CD4-positive, alpha-beta memory T cell (primary cell): ENCODE data around the gene CCNQ. TPM values are rescaled to one million over a fixed set of nuclear protein-coding genes. Genes with fewer than 3 reads are reported as not detected.
A peak's percentile ranks its signal among the peaks of the same experiment; 100 is the strongest.

Experiments
- CTCF ChIA-PET: fragments of 350-600 bp; sonication (Branson Sonifier 250); formaldehyde crosslinking; loops from one replicate; lab custom pipeline; 2021; ENCODE audit warnings: inconsistent platforms; ENCODE audit not compliant: partially characterized antibody; lab: Charles Lee
- POLR2A ChIA-PET: fragments of 350-600 bp; sonication (Branson Sonifier 250); formaldehyde crosslinking; loops from one replicate; lab custom pipeline; 2021; ENCODE audit not compliant: partially characterized antibody; lab: Charles Lee
- DNase-seq, 5 donors: peaks; one replicate each; pipeline versions ENCODE4 v3.0.0 to v3.0.0-alpha.2; 2020 to 2022; ENCODE audit warnings: mixed read lengths in 1 of 5
- H3K27ac ChIP-seq: one replicate; pipeline ENCODE4 v1.7.0; 2013; ENCODE audit warnings: low read depth, low read length
- H3K27me3 ChIP-seq: 2 replicates; pipeline ENCODE4 v1.7.0; 2013; ENCODE audit warnings: mild to moderate bottlenecking, low read length, moderate library complexity; ENCODE audit not compliant: insufficient read depth
- H3K36me3 ChIP-seq: 2 replicates; pipeline ENCODE4 v1.7.0; 2013; ENCODE audit warnings: mild to moderate bottlenecking, low read length, moderate library complexity; ENCODE audit not compliant: insufficient read depth
- H3K4me1 ChIP-seq: 2 replicates; pipeline ENCODE4 v1.7.0; 2013; ENCODE audit warnings: mild to moderate bottlenecking, low read length, moderate library complexity; ENCODE audit not compliant: insufficient read depth
- H3K4me3 ChIP-seq, 2 donors: one replicate each; pipeline ENCODE4 v1.7.0; 2013; ENCODE audit warnings: low read length in 2 of 2, mild to moderate bottlenecking in 1 of 2
- H3K9me3 ChIP-seq, 2 donors: one replicate each; pipeline ENCODE4 v1.7.0; 2013; ENCODE audit warnings: low read length in 2 of 2, control low read depth in 1 of 2; ENCODE audit not compliant: control insufficient read depth in 1 of 2
- H3K27ac Mint-ChIP-seq, 7 donors: one replicate each; pipeline ENCODE4 v1.8.0; 2020 to 2021; ENCODE audit warnings: mixed read lengths in 7 of 7, mild to moderate bottlenecking in 6 of 7, inconsistent platforms in 3 of 7, moderate library complexity in 3 of 7
- H3K27me3 Mint-ChIP-seq, 2 donors: one replicate each; pipeline ENCODE4 v1.8.0; 2020 to 2021; ENCODE audit warnings: mixed read lengths in 2 of 2
- H3K36me3 Mint-ChIP-seq, 2 donors: one replicate each; pipeline ENCODE4 v1.8.0; 2020 to 2021; ENCODE audit warnings: mixed read lengths in 2 of 2, inconsistent platforms in 1 of 2, mild to moderate bottlenecking in 1 of 2
- H3K4me1 Mint-ChIP-seq, 4 donors: one replicate each; pipeline ENCODE4 v1.8.0; 2020 to 2021; ENCODE audit warnings: mixed read lengths in 4 of 4, mild to moderate bottlenecking in 1 of 4
- H3K4me3 Mint-ChIP-seq, 8 donors: one replicate each; pipeline ENCODE4 v1.8.0; 2020 to 2021; ENCODE audit warnings: mixed read lengths in 8 of 8, mild to moderate bottlenecking in 7 of 8, moderate library complexity in 6 of 8, inconsistent platforms in 3 of 8
- H3K9me3 Mint-ChIP-seq, 8 donors: one replicate each; pipeline ENCODE4 v1.8.0; 2020 to 2021; ENCODE audit warnings: mixed read lengths in 8 of 8, mild to moderate bottlenecking in 5 of 8, inconsistent platforms in 3 of 8, moderate library complexity in 1 of 8
- intact Hi-C: fragments of 100-400 bp; cut with micrococcal nuclease; formaldehyde crosslinking; loops from one replicate; pipeline ENCODE4 v1.15.1; 2023
- polyA plus RNA-seq, 2 donors: library from polyadenylated mRNA; unstranded; fragments of 300-500 nt; fragmentation: Illumina TruSeq; gene quantifications; one replicate each; pipeline ENCODE4 v1.2.3, GENCODE V29; 2021
- total RNA-seq, 2 experiments: library from RNA; stranded (reverse); gene quantifications; one replicate each; pipeline ENCODE4 v1.2.3, GENCODE V29; 2021

The CCNQ gene
- total and polyA plus RNA-seq, 4 experiments from 2014 or later = 26.1 to 53.6 (median 38.8) TPM

DNA sequence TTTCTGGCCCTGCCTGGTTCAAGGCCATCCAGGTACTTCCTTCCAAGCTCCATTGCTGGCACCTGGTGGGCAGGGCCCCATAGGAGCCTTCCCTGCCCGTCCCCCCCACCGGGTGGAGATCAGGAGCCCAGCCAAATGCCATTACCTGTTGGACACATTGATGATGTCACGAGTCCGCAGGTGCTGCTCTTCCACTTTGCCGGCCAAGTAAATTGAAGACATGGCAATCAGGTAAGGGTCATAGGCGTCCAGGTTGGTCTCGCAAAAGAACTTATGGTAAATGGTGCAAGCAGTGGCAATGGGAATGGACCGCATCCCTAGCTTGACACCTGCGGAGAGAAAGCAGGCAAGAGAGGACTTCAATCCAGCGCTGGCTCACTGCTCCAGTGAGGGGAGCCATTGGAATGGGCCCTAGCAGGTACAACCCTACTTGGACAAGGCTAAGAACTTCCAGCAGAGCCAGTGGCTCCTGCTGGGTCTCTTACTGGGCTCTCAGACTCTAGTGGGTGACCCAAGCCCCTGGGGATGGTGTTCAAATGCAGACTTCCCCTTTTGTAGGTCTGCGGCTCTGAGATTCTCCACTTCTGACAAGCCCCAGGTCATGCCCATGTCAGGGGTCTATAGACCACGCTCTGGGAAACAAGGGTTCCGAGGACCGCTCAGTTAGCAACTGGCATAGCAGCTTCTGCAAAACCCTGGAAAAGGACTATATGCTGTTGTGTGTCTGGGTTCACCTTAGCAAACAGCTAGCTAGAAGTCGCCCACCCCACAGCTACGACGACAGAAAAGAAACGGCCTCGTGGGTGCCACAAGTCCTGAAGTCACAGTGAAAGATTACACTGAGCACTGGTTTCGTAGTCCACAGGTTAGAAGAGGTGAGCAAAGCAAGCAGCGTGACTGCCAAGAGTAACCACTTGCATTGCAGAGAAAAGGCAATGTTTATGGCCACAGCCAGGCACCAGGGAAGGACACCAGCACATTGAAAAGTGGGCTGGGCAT is 2.8 kb downstream of the CCNQ start:
- POLR2A ChIA-PET = interaction anchor here (1.5 kb wide), 1 partner anchor 13 kb away, joined by 3 read pairs; no protein-coding TSS in a partner anchor
- H3K27ac Mint-ChIP-seq = peak overlapping the region in 2 of 7 donors; percentile 18 to 29

DNA sequence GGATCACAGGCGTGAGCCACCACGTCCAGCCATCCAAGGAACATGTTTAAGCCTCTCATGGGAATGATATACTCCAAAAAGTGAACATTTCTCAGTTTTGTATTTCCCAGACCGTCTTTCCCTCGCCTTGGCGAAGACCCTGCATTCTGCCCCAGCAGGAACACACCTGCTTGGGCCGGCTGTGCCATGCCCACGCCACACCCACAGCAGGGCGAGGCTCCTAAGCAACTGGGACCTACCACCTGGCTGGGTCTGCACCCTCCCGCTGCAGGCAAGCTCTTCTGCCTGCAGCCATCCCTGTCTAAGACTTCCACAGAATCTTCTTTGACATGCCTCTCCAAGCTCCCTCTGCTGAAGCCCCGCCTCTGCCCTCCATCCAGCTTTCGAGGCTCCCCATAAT is 3.6 kb downstream of the CCNQ start:
- DNase-seq = no peak
- intact Hi-C loops = no loop called here
- Histone ChIP-seq H3K27ac (no peak overlapping the region), H3K4me1 (peaks cover 30% of the 10 kb centered on the region), H3K4me3 (no peak overlapping the region), H3K27me3 (no peaks in the 10 kb centered on the region), H3K9me3 (no peaks in the 10 kb centered on the region), H3K36me3 (peaks cover 26% of the 10 kb centered on the region)
- Mint-ChIP-seq H3K36me3 (peaks cover 12 to 41% of the 10 kb centered on the region in 2 donors), H3K4me3 (peak overlapping the region in 1 of 8 donors; percentile 39), H3K27me3 (no peaks in the 10 kb centered on the region), H3K9me3 (no peaks in the 10 kb centered on the region), H3K27ac (peak overlapping the region in 1 of 7 donors; percentile 37), H3K4me1 (peaks cover 16 to 40% (median 24%) of the 10 kb centered on the region in 4 donors)
- POLR2A ChIA-PET = interaction anchor here (1.5 kb wide), 1 partner anchor 12 kb away, joined by 3 read pairs; no protein-coding TSS in a partner anchor
- CTCF ChIA-PET = interaction anchor here (1.3 kb wide), 1 partner anchor 14 kb away, joined by 4 read pairs; no protein-coding TSS in a partner anchor

More for the DNA sequence above, 2.8 kb downstream of the CCNQ start:
- H3K36me3 Mint-ChIP-seq = peaks cover 12 to 37% of the 10 kb centered on the region in 2 donors
- no peaks in the 10 kb centered on the region for H3K27me3 Mint-ChIP-seq
- H3K9me3 Mint-ChIP-seq = no peaks in the 10 kb centered on the region
- H3K4me3 Mint-ChIP-seq = peak overlapping the region in 5 of 8 donors; percentile 29 to 88 (median 59)
- no peaks in the 10 kb centered on the region for H3K27me3 ChIP-seq
- no peak overlapping the region for H3K4me3 ChIP-seq
- no peak for DNase-seq
- CTCF ChIA-PET = no interaction called here
- intact Hi-C loops = no loop called here
- no peaks in the 10 kb centered on the region for H3K9me3 ChIP-seq
- H3K27ac ChIP-seq = no peak overlapping the region
- peaks cover 38% of the 10 kb centered on the region for H3K4me1 ChIP-seq
- H3K36me3 ChIP-seq = peaks cover 26% of the 10 kb centered on the region
- H3K4me1 Mint-ChIP-seq = peaks cover 16 to 48% (median 30%) of the 10 kb centered on the region in 4 donors

DNA sequence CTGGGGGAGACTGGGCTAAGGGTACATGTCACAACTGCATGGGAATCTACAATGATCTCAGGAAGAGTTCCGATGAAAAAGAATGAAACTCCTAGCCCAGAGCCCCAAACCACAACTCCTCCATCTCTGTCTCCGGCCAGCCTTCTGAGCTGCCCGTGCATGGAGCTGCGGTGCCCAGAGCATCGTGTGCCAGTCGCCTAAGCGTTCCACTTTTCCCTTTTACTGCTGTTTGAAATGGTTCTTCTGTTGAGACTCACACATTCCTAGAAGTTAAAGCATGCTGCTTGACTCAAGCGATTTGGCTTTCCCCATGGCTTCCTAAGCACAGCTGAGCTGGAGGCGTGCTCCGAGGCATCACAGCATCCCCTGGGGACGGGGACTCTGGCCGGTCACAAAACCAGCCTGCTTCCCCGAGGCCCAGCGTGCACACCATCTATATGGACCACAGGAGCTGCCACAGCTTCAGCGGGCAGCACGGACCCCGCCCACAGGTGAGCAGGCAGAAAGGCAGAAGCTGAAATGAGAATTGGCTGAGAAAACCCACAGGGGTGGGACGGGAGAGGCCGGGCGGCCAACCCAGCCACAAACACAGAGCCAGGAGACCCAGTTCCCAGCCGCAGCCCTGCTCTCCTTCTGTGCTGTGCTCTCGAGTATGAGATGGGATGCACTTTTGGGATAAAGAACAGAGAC is 5.0 kb downstream of the CCNQ start:
- H3K27me3 Mint-ChIP-seq = no peaks in the 10 kb centered on the region
- no peak overlapping the region for H3K27ac ChIP-seq
- peaks cover 10 to 33% (median 17%) of the 10 kb centered on the region in 4 donors for H3K4me1 Mint-ChIP-seq
- H3K27ac Mint-ChIP-seq = no peak overlapping the region
- H3K36me3 ChIP-seq = peaks cover 29% of the 10 kb centered on the region
- DNase-seq = no peak
- no peaks in the 10 kb centered on the region for H3K9me3 Mint-ChIP-seq
- H3K4me1 ChIP-seq = peaks cover 24% of the 10 kb centered on the region
- H3K36me3 Mint-ChIP-seq = peaks cover 12 to 39% of the 10 kb centered on the region in 2 donors
- no peak overlapping the region for H3K4me3 ChIP-seq
- CTCF ChIA-PET = interaction anchor here (1.3 kb wide), 1 partner anchor 16 kb away, joined by 4 read pairs; no protein-coding TSS in a partner anchor
- no peaks in the 10 kb centered on the region for H3K9me3 ChIP-seq
- POLR2A ChIA-PET = no interaction called here
- intact Hi-C loops = no loop called here
- no peaks in the 10 kb centered on the region for H3K27me3 ChIP-seq
- H3K4me3 Mint-ChIP-seq = no peak overlapping the region

DNA sequence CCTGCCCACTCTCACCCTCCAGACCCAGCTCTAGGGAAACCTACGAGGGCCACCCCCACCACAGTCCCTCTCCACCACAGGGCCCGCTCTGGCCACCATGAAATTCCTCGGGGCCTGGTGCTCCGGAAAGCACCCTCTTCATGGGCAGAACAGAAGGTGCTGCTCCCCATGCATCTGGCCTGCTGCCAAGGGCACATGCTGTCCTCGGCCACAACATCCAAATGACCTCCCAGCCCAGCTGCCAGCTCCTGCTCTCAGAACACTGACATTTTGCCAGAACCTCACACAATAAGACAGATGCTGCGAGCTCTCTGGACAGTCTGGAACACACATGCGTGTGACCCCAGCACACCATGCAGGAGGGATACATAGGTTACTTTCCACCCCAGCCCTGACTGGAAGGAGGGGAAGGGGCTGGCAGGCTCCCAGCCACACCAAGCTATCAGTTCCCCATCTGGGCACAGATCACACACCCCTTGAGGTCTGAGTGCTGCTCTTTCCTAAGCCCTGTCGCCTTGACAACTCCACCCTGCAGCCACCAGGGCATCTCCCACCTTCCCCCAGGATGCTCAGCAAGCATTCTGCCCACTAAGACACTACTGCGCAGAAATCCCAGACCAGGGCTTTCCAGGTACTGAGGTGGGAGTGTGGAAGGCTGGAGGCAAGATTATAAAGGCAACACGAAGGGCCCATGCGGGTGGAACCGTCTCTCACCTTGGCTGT is 5.8 kb downstream of the CCNQ start:
- peaks cover 10 to 30% (median 15%) of the 10 kb centered on the region in 4 donors for H3K4me1 Mint-ChIP-seq
- H3K4me3 Mint-ChIP-seq = no peak overlapping the region
- POLR2A ChIA-PET = interaction anchor here (0.6 kb wide), 1 partner anchor 13 kb away, joined by 3 read pairs; no protein-coding TSS in a partner anchor
- H3K27me3 Mint-ChIP-seq = no peaks in the 10 kb centered on the region
- H3K36me3 ChIP-seq = peaks cover 33% of the 10 kb centered on the region
- CTCF ChIA-PET = no interaction called here
- DNase-seq = no peak
- no peaks in the 10 kb centered on the region for H3K9me3 Mint-ChIP-seq
- H3K27me3 ChIP-seq = no peaks in the 10 kb centered on the region
- H3K9me3 ChIP-seq = no peaks in the 10 kb centered on the region
- no peak overlapping the region for H3K4me3 ChIP-seq
- H3K27ac Mint-ChIP-seq = peak overlapping the region in 1 of 7 donors; percentile 23
- peaks cover 16 to 43% of the 10 kb centered on the region in 2 donors for H3K36me3 Mint-ChIP-seq
- H3K4me1 ChIP-seq = peaks cover 21% of the 10 kb centered on the region
- intact Hi-C loops = no loop called here
- no peak overlapping the region for H3K27ac ChIP-seq

DNA sequence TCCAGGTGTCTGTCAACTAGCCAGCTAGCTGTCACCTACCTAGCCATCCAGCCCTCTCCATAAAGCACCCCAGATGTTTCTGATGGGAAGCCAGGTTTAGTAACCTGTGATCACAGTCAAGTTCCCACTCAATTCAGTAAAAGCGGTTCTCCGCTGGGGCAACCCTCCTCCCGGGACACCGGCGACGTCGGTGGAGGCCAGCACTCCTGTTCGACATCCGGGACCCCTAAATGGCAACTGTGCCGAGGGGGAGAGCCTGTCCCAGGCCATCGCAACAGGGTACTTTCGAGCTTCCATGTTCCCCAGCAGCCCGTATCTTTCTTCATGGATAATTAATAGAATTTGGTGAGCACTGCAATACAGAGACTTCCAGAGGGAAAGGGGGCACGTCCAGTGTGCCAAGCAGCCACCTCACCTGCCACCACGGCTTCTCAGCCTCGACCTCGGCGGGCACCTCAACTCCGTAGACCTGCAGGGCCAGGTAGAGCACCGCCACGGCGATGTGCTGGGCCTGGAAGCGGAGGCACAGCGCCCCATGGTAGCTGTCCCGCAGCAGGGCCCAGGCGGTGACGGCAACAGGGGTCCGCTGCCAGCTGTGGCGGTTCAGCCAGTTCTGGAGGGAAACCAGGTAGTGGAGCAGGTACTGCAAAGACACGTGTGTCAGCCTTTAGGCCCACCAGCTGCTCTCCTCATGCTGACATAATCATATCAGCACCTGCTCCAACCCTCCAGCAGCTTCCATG is 6.7 kb downstream of the CCNQ start:
- CTCF ChIA-PET = interaction anchor here (0.6 kb wide), 1 partner anchor 70 kb away, joined by 3 read pairs; no protein-coding TSS in a partner anchor
- DNase-seq = no peak
- H3K4me3 Mint-ChIP-seq = no peak overlapping the region
- peaks cover 13% of the 10 kb centered on the region for H3K4me1 ChIP-seq
- peaks cover 18 to 41% of the 10 kb centered on the region in 2 donors for H3K36me3 Mint-ChIP-seq
- no peak overlapping the region for H3K27ac ChIP-seq
- no peaks in the 10 kb centered on the region for H3K9me3 ChIP-seq
- H3K36me3 ChIP-seq = peaks cover 33% of the 10 kb centered on the region
- no peaks in the 10 kb centered on the region for H3K27me3 ChIP-seq
- peaks cover 4 to 22% (median 9%) of the 10 kb centered on the region in 4 donors for H3K4me1 Mint-ChIP-seq
- H3K4me3 ChIP-seq = no peak overlapping the region
- no peaks in the 10 kb centered on the region for H3K9me3 Mint-ChIP-seq
- H3K27ac Mint-ChIP-seq = no peak overlapping the region
- POLR2A ChIA-PET = interaction anchor here (0.6 kb wide), 1 partner anchor 13 kb away, joined by 3 read pairs; no protein-coding TSS in a partner anchor
- intact Hi-C loops = no loop called here
- H3K27me3 Mint-ChIP-seq = no peaks in the 10 kb centered on the region
